H9 (cell line): ENCODE measurements around the gene AKAP1. TPM values are rescaled to one million over a fixed set of nuclear protein-coding genes. Genes with fewer than 3 reads are reported as not detected.

ENCODE experiments used
- DNase-seq: peaks from one replicate; pipeline ENCODE4 v3.0.0-alpha.2; 2017
- H2AFZ ChIP-seq: one replicate; pipeline ENCODE4 v1.6.1; 2013; ENCODE audit warnings: mild to moderate bottlenecking, low read length, control low read depth, moderate library complexity
- H2AK5ac ChIP-seq: 2 replicates; pipeline ENCODE4 v1.6.1; 2013; ENCODE audit warnings: low read length, control low read depth, mixed read lengths; ENCODE audit not compliant: insufficient read length
- H2BK120ac ChIP-seq: one replicate; pipeline ENCODE4 v1.6.1; 2013; ENCODE audit warnings: low read depth, mild to moderate bottlenecking, low read length, control low read depth, inconsistent platforms; ENCODE audit not compliant: poor library complexity, severe bottlenecking
- H2BK12ac ChIP-seq: 2 replicates; pipeline ENCODE4 v1.6.1; 2013; ENCODE audit warnings: low read length, control low read depth, mixed read lengths, low read depth; ENCODE audit not compliant: insufficient read length
- H2BK15ac ChIP-seq: 2 replicates; pipeline ENCODE4 v1.6.1; 2013; ENCODE audit warnings: low read depth, low read length, control low read depth
- H2BK20ac ChIP-seq: one replicate; pipeline ENCODE4 v1.6.1; 2013; ENCODE audit warnings: low read depth, mild to moderate bottlenecking, low read length, control low read depth, inconsistent platforms; ENCODE audit not compliant: poor library complexity, severe bottlenecking
- H2BK5ac ChIP-seq: 2 replicates; pipeline ENCODE4 v1.6.1; 2013; ENCODE audit warnings: low read length, control low read depth, mixed read lengths; ENCODE audit not compliant: insufficient read length
- H3K14ac ChIP-seq: 2 replicates; pipeline ENCODE4 v1.6.1; 2013; ENCODE audit warnings: low read length, control low read depth; ENCODE audit not compliant: insufficient read depth
- H3K18ac ChIP-seq: 2 replicates; pipeline ENCODE4 v1.6.1; 2013; ENCODE audit warnings: low read depth, mild to moderate bottlenecking, mixed read lengths, low read length, control low read depth; ENCODE audit not compliant: insufficient read length
- H3K23ac ChIP-seq: 2 replicates; pipeline ENCODE4 v1.6.1; 2013; ENCODE audit warnings: low read length, control low read depth, mixed read lengths, low read depth; ENCODE audit not compliant: insufficient read length
- H3K23me2 ChIP-seq: 2 replicates; pipeline ENCODE4 v1.6.1; 2013; ENCODE audit warnings: low read depth, mild to moderate bottlenecking, mixed read lengths, low read length, control low read depth; ENCODE audit not compliant: insufficient read length, poor library complexity, severe bottlenecking
- H3K27ac ChIP-seq: 2 replicates; pipeline ENCODE4 v1.5.1; 2013; ENCODE audit warnings: low read length, control low read depth, mixed read lengths, low read depth; ENCODE audit not compliant: insufficient read length
- H3K27me3 ChIP-seq: 2 replicates; pipeline ENCODE4 v1.6.1; 2013; ENCODE audit warnings: low read length, control low read depth, inconsistent platforms; ENCODE audit not compliant: insufficient read depth
- H3K4ac ChIP-seq: 2 replicates; pipeline ENCODE4 v1.6.1; 2013; ENCODE audit warnings: low read depth, mild to moderate bottlenecking, control low read depth, inconsistent platforms, low read length, moderate library complexity
- H3K4me1 ChIP-seq: 2 replicates; pipeline ENCODE4 v1.6.1; 2013; ENCODE audit warnings: low read length, control low read depth, inconsistent platforms; ENCODE audit not compliant: insufficient read depth
- H3K4me2 ChIP-seq: 2 replicates; pipeline ENCODE4 v1.6.1; 2013; ENCODE audit warnings: low read length, control low read depth, mixed read lengths; ENCODE audit not compliant: insufficient read length, insufficient read depth
- H3K56ac ChIP-seq: 2 replicates; pipeline ENCODE4 v1.6.1; 2013; ENCODE audit warnings: low read depth, mild to moderate bottlenecking, mixed read lengths, low read length, control low read depth; ENCODE audit not compliant: insufficient read length
- H3K79me1 ChIP-seq: 2 replicates; pipeline ENCODE4 v1.6.1; 2013; ENCODE audit warnings: low read depth, mild to moderate bottlenecking, moderate library complexity, low read length, control low read depth, inconsistent platforms; ENCODE audit not compliant: insufficient read depth, poor library complexity, severe bottlenecking
- H3K79me2 ChIP-seq: 2 replicates; pipeline ENCODE4 v1.6.1; 2013; ENCODE audit warnings: low read length, control low read depth, inconsistent platforms; ENCODE audit not compliant: insufficient read depth
- H3K9ac ChIP-seq: 2 replicates; pipeline ENCODE4 v1.6.1; 2013; ENCODE audit warnings: low read length, control low read depth, mixed read lengths; ENCODE audit not compliant: insufficient read length; ENCODE audit errors: extremely low read depth
- H3K9me3 ChIP-seq: one replicate; pipeline ENCODE4 v1.6.1; 2013; ENCODE audit warnings: low read depth, low read length, inconsistent platforms; ENCODE audit not compliant: control insufficient read depth
- H3T11ph ChIP-seq: one replicate; pipeline ENCODE4 v1.6.1; 2013; ENCODE audit warnings: mild to moderate bottlenecking, low read length, control low read depth, inconsistent platforms
- H4K20me1 ChIP-seq: one replicate; pipeline ENCODE4 v1.6.1; 2013; ENCODE audit not compliant: control insufficient read depth, insufficient read length, insufficient read depth
- H4K5ac ChIP-seq: 2 replicates; pipeline ENCODE4 v1.6.1; 2013; ENCODE audit warnings: low read depth, mild to moderate bottlenecking, mixed read lengths, low read length, control low read depth; ENCODE audit not compliant: insufficient read length
- H4K8ac ChIP-seq: replicated peaks from 2 replicates; pipeline ENCODE4 v1.6.1; 2013; ENCODE audit warnings: low read length, control low read depth, mixed read lengths, low read depth; ENCODE audit not compliant: insufficient read length
- H4K91ac ChIP-seq: 2 replicates; pipeline ENCODE4 v1.6.1; 2013; ENCODE audit warnings: low read depth, mild to moderate bottlenecking, moderate library complexity, mixed read lengths, low read length, control low read depth; ENCODE audit not compliant: insufficient read length
- H3K27ac Mint-ChIP-seq, 3 experiments: 2 replicates in 2 of 3; 3 replicates in 1 of 3; pipeline ENCODE4 v1.8.0; 2020 to 2021; ENCODE audit warnings: mixed read lengths in 3 of 3, mild to moderate bottlenecking in 1 of 3, moderate library complexity in 1 of 3
- H3K27me3 Mint-ChIP-seq: 2 replicates; pipeline ENCODE4 v1.8.0; 2021; ENCODE audit warnings: low read depth, mild to moderate bottlenecking, moderate library complexity, mixed read lengths
- H3K36me3 Mint-ChIP-seq, 3 experiments: 2 replicates in 2 of 3; 3 replicates in 1 of 3; pipeline ENCODE4 v1.8.0; 2020 to 2021; ENCODE audit warnings: low read depth in 3 of 3, mixed read lengths in 3 of 3; ENCODE audit not compliant: insufficient read depth in 1 of 3
- H3K4me1 Mint-ChIP-seq, 2 experiments: 2 replicates each; pipeline ENCODE4 v1.8.0; 2020; ENCODE audit warnings: mixed read lengths in 2 of 2
- H3K4me3 Mint-ChIP-seq, 2 experiments: 2 replicates in 1 of 2; 3 replicates in 1 of 2; pipeline ENCODE4 v1.8.0; 2020 to 2021; ENCODE audit warnings: mild to moderate bottlenecking in 2 of 2, mixed read lengths in 2 of 2, moderate library complexity in 1 of 2
- H3K9me3 Mint-ChIP-seq, 2 experiments: 2 replicates in 1 of 2; 3 replicates in 1 of 2; pipeline ENCODE4 v1.8.0; 2020; ENCODE audit warnings: mild to moderate bottlenecking in 2 of 2, mixed read lengths in 2 of 2, moderate library complexity in 1 of 2
- WGBS: extraction: QIAGEN DNeasy Blood & Tissue Kit; methylation state at CpG from one replicate; pipeline ENCODE4 v1.1.7; 2013; ENCODE audit warnings: missing lambda C conversion rate, low lambda C conversion rate, mixed read lengths; ENCODE audit not compliant: insufficient read length; ENCODE audit errors: extremely low coverage; 5-methylcytosine and 5-hydroxymethylcytosine counted together
- total RNA-seq: library from RNA; stranded (reverse); gene quantifications from 2 replicates; pipeline ENCODE4 v1.2.1, GENCODE V29; 2021
- TF ChIP-seq, protein P1 (sequence below): fragments of 200-600 bp; sonication (generic); conservative IDR thresholded peaks from 3 replicates; pipeline ENCODE4 v1.8.0; 2021; ENCODE audit warnings: antibody characterized with exemption, mild to moderate bottlenecking

The AKAP1 gene
- total RNA-seq, 1 experiment from 2014 or later = 61.2 TPM

- H3K27me3 ChIP-seq = no peaks in the 10 kb centered on the region
- no peak overlapping the region for H4K91ac ChIP-seq
- no CpG with 5 or more reads among the region's 8 CpGs for WGBS
- no peak overlapping the region for H2BK15ac ChIP-seq
- H3K4me3 Mint-ChIP-seq = no peak overlapping the region
- no peak overlapping the region for H4K5ac ChIP-seq
- no peaks in the 10 kb centered on the region for H4K20me1 ChIP-seq
- no peak overlapping the region for H2BK20ac ChIP-seq
- H3K9me3 Mint-ChIP-seq = peaks cover 2 to 6% of the 10 kb centered on the region in 2 experiments; a peak in 3 of 5 replicates
- TF ChIP-seq, protein P1, sequence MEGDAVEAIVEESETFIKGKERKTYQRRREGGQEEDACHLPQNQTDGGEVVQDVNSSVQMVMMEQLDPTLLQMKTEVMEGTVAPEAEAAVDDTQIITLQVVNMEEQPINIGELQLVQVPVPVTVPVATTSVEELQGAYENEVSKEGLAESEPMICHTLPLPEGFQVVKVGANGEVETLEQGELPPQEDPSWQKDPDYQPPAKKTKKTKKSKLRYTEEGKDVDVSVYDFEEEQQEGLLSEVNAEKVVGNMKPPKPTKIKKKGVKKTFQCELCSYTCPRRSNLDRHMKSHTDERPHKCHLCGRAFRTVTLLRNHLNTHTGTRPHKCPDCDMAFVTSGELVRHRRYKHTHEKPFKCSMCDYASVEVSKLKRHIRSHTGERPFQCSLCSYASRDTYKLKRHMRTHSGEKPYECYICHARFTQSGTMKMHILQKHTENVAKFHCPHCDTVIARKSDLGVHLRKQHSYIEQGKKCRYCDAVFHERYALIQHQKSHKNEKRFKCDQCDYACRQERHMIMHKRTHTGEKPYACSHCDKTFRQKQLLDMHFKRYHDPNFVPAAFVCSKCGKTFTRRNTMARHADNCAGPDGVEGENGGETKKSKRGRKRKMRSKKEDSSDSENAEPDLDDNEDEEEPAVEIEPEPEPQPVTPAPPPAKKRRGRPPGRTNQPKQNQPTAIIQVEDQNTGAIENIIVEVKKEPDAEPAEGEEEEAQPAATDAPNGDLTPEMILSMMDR = no peak
- no peak overlapping the region for H3K9ac ChIP-seq
- no peaks in the 10 kb centered on the region for H3K79me1 ChIP-seq
- H3K4me1 ChIP-seq = peaks cover 4% of the 10 kb centered on the region; the same call in 1 of the 2 replicates
- H2AK5ac ChIP-seq = no peak overlapping the region
- H3K27ac Mint-ChIP-seq = no peak overlapping the region
- no peak overlapping the region for H3K4me2 ChIP-seq
- no peak overlapping the region for H4K8ac ChIP-seq
- H3K4me1 Mint-ChIP-seq = peaks cover 27 to 30% of the 10 kb centered on the region in 2 experiments
- no peaks in the 10 kb centered on the region for H3K79me2 ChIP-seq
- H2BK5ac ChIP-seq = no peak overlapping the region
- H3K23ac ChIP-seq = no peak overlapping the region
- H3T11ph ChIP-seq = no peak overlapping the region
- no peak overlapping the region for H2BK12ac ChIP-seq
- no peaks in the 10 kb centered on the region; the same call in none of the 2 replicates for H3K27me3 Mint-ChIP-seq
- H3K27ac ChIP-seq = no peak overlapping the region
- H3K4ac ChIP-seq = no peak overlapping the region
- H3K9me3 ChIP-seq = no peaks in the 10 kb centered on the region
- no peak for DNase-seq
- H2AFZ ChIP-seq = no peak overlapping the region
- H3K18ac ChIP-seq = no peak overlapping the region
- peaks cover 0 to 10% (median 5%) of the 10 kb centered on the region in 3 experiments; a peak in 4 of 7 replicates for H3K36me3 Mint-ChIP-seq
- no peaks in the 10 kb centered on the region for H3K23me2 ChIP-seq
- H2BK120ac ChIP-seq = no peak overlapping the region
- H3K14ac ChIP-seq = no peak overlapping the region
- no peak overlapping the region for H3K56ac ChIP-seq
These were observed 55.3 kb downstream of the AKAP1 start for GRCh38 chr17:57140316-57140715.
